ENCODE results near the gene OTUB2.

OTUB2 gene

DNA sequence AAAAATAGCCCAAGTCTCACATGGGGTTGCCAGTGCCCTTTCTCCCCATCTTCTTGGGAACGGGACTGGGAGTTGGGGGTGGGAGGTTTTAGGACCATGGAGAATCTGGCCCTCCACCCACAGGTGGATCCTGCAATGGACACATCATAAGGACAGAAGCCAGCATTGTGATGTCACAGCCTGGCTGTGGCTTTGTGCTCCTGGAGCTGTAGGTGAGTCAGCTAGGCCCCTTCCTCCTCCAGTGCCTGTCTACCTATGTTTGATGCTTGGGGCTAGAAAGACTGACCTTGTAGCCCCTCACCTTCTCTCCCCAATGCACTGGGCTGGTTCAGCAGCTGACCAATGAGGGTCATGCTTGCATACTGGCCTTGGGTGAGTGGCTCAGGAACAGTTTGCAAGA is 29.1 kb upstream of the OTUB2 start, which contains the start of gene CCDC197:
Gene CCDC197 (plus strand): TSS at position 220 of the 400 bp plus-strand sequence. CDS start 831 bp downstream, outside the sequence.
- no peak for DNase-seq

DNA sequence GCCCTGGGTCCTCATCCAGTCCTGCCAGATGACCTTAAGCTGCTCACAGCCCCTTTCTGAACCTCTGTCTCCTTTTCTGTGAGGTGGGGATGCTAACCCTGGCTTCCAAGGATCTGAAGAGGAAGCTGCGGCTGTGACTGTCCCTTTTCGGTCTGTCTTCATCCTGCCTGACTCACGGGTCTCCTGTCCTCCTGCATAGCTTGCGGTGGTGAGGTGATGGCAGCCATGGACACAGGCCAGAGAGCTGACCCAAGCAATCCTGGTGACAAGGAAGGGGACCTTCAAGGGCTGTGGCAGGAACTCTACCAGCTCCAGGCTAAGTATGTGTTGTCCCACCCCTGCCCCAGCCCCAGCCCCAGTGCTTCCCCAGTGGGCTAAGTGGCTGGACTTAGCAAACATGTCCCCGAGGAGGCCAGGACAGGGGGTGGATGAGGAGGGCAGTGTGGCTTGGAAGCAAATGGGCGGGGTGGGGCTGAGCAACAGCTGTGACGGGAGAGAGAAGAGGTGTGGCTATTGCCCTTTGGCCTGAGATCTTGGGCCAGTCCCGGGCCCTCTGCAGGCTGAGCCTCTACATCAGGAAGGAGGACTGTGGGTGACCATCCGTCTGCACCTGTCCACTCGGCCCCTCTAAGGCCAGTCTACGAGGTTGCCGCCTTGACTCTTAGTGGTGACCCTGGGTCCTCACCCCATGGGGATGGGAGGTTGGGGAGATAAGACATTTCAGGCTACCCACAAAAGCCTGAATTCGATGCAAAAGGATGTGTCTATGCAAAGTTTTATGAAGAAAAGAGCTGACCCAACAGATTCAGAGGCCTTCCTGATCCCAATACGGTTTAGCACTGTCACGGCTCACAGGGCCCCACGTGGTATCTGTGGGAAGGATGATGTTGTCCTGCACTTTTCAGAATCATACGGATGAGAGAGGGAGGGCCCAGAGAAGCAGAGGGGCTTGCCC is 27.9 kb upstream of the OTUB2 start:
- no peak for DNase-seq

DNA sequence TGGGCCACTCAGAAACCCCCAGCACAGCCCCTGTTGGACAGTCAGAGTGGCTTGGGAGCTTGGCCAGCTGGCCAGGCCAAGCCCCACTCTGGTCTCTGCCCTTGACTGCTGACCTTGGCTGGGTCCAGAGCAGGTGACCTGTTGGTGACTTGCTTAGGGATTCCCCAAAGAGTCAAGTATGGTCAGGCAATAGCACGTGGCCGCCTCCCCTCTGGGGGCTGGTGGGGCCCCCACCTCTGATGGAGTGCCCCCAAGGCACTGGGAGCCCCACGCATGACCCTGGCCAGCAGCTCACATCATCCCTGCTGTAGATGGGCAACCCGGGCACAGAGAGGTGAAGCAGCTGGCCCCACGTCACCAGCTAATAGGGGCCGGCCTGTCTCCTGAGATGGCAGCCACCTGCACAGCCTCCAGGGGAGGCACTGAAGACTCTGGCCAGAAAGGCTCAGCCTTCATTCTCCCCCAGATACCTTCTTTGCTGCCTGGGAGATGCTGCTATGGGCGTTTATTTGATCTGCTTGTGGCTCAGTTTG is 27.2 kb upstream of the OTUB2 start:
- no peak for DNase-seq

GRCh38 chr14:93999573-93999972 is 26.6 kb upstream of the OTUB2 start:
- DNase-seq, result no peak

DNA sequence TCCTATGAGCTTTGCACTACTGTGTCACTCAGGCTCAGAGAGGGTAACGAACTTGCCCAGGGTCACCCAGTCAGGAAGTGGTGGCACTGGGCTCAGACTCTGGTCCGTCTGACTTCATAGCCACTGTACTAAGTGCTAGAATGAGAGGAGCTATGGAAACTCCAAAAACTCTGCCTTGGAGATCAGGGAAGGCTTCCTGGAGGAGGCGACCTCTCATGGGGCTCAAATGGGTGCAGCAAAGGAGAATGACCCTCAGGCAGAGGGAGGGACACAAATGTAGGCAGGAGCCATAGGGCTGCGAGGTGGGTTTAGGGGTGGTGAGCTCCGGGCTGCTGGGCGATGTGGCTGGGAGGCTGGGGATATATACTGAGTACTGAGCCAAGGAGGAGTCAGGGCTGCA is 25.9 kb upstream of the OTUB2 start:
- no peak for DNase-seq

GRCh38 chr14:94001016-94001415 is 25.1 kb upstream of the OTUB2 start:
- DNase-seq, result no peak

- peak; percentile 82 for DNase-seq
Measured at GRCh38 chr14:94001501-94002396, 24.4 kb upstream of the OTUB2 start.

DNA sequence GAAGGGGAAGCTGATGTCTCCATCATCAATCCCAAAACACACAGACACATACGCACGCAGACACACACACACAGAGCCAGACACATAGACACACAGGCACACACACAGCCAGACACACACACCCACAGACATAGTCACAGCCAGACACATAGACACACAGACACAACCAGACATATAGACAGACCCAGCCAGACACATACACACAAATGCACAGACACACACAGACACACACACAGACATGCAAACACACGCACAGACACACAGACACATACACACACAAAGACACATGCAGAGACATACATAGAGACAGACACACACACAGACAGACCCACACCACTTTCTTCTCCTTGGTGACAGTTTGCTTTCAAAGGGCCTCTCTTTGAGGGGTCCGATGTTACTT is 22.7 kb upstream of the OTUB2 start:
- DNase-seq, result no peak

DNA sequence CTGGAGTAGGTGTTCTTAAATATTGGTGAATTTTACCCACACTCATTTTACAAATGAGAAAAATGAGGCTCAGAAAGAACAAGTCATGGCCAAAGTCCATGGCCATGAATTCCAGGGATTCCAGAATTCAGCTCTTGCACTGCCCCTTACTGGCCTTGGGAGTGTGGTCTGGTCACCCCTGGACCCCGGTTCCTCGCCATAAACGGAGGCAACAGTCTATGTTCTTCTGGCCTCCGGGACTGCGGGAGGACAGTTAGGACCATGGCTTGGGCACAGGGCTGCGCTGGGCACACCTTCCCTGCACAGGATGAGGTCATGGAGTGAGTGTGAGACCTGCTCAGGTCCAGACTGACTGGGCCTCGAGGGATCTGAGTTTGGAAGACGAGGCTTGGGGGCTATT is 22.1 kb upstream of the OTUB2 start:
- DNase-seq, result no peak

- peak; percentile 28 for DNase-seq
Measured at GRCh38 chr14:94005324-94006073, 20.6 kb upstream of the OTUB2 start.

- DNase-seq, result no peak
Measured at GRCh38 chr14:94008234-94008633, 17.9 kb upstream of the OTUB2 start.

GRCh38 chr14:94009767-94010166 is 16.4 kb upstream of the OTUB2 start:
- no peak for DNase-seq

GRCh38 chr14:94010625-94011024 is 15.5 kb upstream of the OTUB2 start:
- no peak for DNase-seq

DNA sequence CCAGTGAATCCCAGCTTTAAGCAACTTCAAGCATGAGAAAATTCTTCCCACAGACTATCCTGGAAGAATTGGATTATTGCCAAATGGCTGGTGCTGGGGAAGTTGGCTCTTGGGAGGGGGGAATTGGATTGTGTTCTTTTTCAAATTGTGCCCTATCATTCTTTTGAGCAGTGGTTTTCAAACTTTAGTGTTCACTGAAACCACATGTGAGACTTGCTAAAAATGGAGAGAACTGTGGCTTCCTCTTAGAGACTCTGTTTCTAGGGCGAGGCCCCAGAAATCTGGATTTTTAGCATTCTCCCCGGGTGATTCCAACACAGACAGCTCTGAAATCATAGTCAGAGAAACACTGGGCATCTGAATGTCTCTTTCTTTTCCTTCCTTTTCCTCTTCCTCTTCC is 14.3 kb upstream of the OTUB2 start:
- DNase-seq, result no peak

DNA sequence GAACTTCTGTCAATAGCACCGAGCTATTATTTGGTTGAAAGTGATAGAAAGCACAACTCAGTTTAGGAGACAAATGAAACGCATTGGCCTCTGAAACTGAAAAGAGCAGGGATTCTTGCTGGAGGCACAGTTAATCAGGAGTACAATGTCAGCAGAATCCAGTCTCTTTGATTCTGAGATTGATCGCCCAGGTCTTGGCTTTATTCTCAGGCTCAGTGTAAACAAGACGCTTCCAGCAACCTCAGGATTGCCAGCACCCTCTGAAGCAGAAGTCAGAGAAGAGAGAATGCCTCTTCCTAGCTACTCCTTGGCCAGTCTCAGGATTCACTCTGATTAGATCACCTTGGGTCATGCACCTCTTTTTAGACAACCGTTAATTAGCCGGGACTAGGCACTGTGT is 11.8 kb upstream of the OTUB2 start:
- DNase-seq, result no peak

DNA sequence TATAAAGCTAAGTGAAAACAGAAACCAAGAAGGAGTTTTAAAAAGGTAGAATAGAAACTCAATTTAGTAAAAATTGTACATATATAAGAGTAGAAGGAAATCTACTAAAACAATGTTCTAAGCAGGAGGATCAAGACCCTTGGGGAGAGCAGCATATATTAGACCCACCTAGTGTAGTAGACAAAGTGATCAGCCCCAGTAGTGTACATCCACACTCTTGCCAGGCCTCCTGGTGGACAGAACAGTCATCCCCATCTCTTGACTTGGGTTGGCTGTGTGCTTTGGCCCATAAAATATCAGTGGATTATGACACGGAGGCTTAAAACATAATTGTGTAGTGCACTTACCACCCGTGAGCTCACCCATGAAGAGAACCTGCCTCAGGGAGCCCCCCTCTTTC is 10.9 kb upstream of the OTUB2 start:
- no peak for DNase-seq

- no peak for DNase-seq
Measured at GRCh38 chr14:94016446-94016976, 9.6 kb upstream of the OTUB2 start.

DNA sequence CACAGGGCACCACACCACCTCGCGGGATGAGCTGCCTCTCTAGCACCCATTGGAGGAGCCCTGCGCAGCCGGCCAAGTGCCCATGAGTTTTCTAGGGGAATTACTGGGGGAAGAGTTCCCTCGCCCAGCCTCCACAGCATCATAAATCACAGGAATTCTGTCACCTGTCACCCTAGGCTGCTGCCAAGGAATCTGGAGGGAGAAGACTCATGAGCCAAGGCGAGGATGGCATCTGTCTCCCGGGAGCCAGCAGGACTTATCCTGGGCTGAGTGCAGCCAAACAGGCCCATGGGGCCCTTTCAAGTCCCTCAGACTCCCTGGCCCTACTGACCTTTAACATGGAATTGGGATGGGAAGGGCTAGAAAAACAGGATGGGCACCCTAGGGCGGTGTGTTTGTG is 7.8 kb upstream of the OTUB2 start:
- no peak for DNase-seq

DNA sequence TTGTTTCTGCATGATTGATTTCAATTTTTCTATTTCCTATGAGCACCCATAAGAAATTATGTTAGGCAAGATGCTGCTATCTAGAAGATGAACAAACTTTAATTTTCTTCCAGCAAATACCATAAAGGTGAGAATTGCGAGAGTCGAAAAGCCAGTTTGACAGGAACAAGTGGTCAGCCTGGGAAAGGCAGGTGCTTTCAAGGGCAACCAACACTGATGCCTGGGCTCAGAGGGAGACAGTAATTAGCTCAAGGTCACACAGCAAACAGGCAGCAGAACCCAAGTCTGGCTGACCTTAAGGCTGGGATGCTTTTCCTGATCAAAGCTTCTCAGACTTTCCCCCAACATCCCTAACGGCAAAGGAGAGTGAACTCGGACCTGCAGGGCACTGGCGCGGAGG is 6.8 kb upstream of the OTUB2 start:
- no peak for DNase-seq

DNA sequence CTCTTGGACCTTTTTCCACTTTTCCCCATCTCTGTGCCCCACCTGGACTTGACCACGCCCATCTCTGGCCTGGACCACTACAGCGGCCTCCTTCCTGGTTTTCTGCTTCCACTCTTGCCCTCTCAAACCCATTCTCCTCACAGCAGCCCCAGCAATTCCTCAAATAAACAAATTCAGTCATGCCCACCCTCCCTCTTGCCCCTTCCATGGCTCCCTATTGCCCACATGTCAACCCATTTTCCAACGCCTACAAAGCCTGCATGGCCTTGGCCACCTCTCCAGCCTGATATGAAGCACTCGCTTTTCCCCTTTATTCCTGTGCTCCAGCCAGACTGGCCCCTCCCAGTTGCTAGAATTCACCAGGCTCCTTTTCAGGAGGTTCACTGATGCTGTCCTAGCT is 5.9 kb upstream of the OTUB2 start:
- no peak for DNase-seq

- peak; percentile 86 for DNase-seq
Measured at GRCh38 chr14:94021001-94021400, 5.1 kb upstream of the OTUB2 start.

DNA sequence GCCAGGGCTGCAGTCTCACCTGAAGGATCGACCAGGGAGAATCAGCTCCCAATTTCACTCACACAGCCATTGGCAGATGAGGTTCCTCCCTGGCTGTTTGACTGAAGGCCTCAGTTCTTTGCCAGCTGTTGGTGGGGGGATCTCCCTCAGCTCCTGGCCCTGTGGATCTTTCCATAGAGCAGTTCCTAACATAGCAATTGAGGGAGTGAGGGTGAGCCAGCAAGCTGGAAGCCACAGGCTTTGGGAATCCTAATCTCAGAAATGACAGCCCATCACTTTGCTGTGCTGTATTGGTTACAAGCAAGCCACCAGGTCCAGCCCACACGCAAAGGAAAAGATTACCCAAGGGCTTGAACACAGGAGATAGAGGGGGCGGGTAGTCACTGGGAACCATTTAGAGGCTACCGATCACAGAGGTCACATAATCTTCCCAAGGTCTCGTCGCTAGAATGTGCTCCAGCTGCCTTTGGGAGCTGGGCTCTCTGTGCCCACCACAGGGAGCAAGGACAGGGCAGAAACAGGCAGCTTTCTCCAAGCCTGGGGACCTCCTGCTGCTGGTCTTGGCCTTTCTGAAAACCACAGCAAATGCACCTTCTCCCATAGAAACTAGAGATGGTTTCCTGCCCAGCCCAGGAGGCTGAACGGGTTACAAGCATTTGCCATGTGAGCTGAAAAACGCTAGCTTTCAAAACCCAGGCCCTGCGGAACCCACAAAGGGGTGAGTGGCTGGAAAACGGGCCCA is 4.6 kb upstream of the OTUB2 start:
- DNase-seq, result peak; percentile 61

Data from suppressor macrophage treated with lipopolysaccharide for 4 hours (primary cell).